SJCRH30 (cell line): ENCODE measurements around the gene EIF2B5. TPM values are rescaled to one million over a fixed set of nuclear protein-coding genes. Genes with fewer than 3 reads are reported as not detected.
A peak's percentile ranks its signal among the peaks of the same experiment; 100 is the strongest.
"Not testable (repeated sequence)": the region's sequence is repeated elsewhere in the genome, so short reads cannot be mapped to it uniquely, and the experiment has no call there.

Experiments used
- DNase-seq, 2 experiments: peaks; one replicate each; pipeline ENCODE4 v3.0.0-alpha.2; 2015 to 2020
- H3K27ac ChIP-seq: fragments of 250-450 bp; sonication (Bioruptor Pico); 2 replicates; pipeline ENCODE4 v1.5.1; 2020; ENCODE audit warnings: mild to moderate bottlenecking, moderate library complexity
- H3K27me3 ChIP-seq: fragments of 250-450 bp; sonication (Bioruptor Pico); 2 replicates; pipeline ENCODE4 v1.5.1; 2020; ENCODE audit warnings: mild to moderate bottlenecking, moderate library complexity
- H3K36me3 ChIP-seq: fragments of 250-450 bp; sonication (Bioruptor Pico); 2 replicates; pipeline ENCODE4 v1.5.1; 2020; ENCODE audit warnings: mild to moderate bottlenecking, moderate library complexity
- H3K4me1 ChIP-seq: fragments of 250-450 bp; sonication (Bioruptor Pico); 2 replicates; pipeline ENCODE4 v1.5.1; 2020; ENCODE audit warnings: mild to moderate bottlenecking, moderate library complexity
- H3K4me3 ChIP-seq: fragments of 250-450 bp; sonication (Bioruptor Pico); 2 replicates; pipeline ENCODE4 v1.5.1; 2020; ENCODE audit warnings: mild to moderate bottlenecking, moderate library complexity
- H3K9me3 ChIP-seq: fragments of 250-450 bp; sonication (Bioruptor Pico); replicated peaks from 2 replicates; pipeline ENCODE4 v1.5.1; 2020; ENCODE audit warnings: mild to moderate bottlenecking, moderate library complexity
- total RNA-seq: library from RNA; depleted of rRNA; stranded (reverse); fragments of >200 nt; shearing (Covaris generic); gene quantifications from 2 replicates; pipeline ENCODE4 v1.2.3, GENCODE V29; 2014

The EIF2B5 gene
- total RNA-seq, 1 experiment from 2014 or later = 43.0 TPM

DNA sequence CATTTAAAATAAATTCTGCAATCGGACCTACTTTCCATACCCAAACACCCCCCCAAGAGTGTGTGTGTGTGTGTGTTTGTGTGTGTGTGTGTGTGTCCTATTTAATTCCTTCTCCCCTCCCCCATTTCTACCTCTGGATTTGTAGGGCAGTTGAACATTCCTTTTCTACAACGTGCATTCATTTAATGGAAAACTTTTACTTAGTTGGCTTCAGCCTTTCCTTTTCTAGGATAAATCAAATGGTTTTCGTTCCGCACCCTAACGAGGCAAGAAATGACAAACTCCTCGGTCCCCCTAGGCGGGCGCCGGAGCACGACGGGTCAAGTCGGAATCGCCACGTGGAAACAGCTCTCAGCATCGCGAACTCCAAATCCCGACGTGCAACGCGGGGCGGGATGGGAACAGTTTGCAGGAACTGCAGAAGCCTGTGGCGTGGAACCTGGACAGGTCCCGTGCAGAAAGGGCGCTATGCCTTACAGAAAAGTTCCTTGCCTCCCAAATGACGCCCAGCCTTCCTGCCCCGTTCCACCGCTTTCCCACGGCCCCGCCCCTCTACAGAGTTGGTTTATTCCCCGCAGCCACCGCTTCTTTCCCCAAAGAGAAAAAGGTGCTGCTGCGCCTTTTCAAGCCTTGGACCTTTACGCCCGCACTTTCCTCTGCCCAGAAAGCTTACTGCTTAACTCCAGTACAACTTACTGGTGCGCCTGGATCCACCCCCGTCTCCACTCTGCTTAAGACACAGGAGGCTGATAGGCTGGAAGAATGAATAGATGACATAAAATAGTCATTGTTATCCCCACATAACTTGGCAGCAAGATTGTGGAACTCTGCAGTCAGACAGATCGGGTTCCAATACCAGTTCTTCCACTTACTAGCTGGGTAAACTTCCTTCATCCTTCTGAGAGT lies 1.1 kb upstream of the EIF2B5 start:
- DNase-seq = peak; percentile 89 to 91

GRCh38 chr3:184134746-184135148 lies 411 bp upstream of the EIF2B5 start:
- H3K27ac ChIP-seq = peak overlapping the region; percentile 73
- peaks cover 6% of the 10 kb centered on the region; the same call in 1 of the 2 replicates for H3K4me1 ChIP-seq
- peak overlapping the region; percentile 83 for H3K4me3 ChIP-seq
- H3K36me3 ChIP-seq = peaks cover 5% of the 10 kb centered on the region; the same call in 1 of the 2 replicates
- no peaks in the 10 kb centered on the region for H3K9me3 ChIP-seq
- no peaks in the 10 kb centered on the region for H3K27me3 ChIP-seq
- DNase-seq = no peak

More for the DNA sequence above, 1.1 kb upstream of the EIF2B5 start:
- Histone ChIP-seq H3K4me3 (peak overlapping the region; percentile 83), H3K4me1 (peaks cover 6% of the 10 kb centered on the region; the same call in 1 of the 2 replicates), H3K9me3 (no peaks in the 10 kb centered on the region), H3K36me3 (peaks cover 2% of the 10 kb centered on the region; the same call in 1 of the 2 replicates), H3K27me3 (no peaks in the 10 kb centered on the region), H3K27ac (peak overlapping the region; percentile 73)

GRCh38 chr3:184135911-184136260 lies 728 bp downstream of the EIF2B5 start:
- Histone ChIP-seq H3K36me3 (peaks cover 14% of the 10 kb centered on the region; the same call in 1 of the 2 replicates), H3K27ac (peak overlapping the region; percentile 73; the same call in 1 of the 2 replicates), H3K4me1 (peaks cover 6% of the 10 kb centered on the region; the same call in 1 of the 2 replicates), H3K4me3 (peak overlapping the region; percentile 83), H3K27me3 (no peaks in the 10 kb centered on the region), H3K9me3 (no peaks in the 10 kb centered on the region)
- DNase-seq = no peak

DNA sequence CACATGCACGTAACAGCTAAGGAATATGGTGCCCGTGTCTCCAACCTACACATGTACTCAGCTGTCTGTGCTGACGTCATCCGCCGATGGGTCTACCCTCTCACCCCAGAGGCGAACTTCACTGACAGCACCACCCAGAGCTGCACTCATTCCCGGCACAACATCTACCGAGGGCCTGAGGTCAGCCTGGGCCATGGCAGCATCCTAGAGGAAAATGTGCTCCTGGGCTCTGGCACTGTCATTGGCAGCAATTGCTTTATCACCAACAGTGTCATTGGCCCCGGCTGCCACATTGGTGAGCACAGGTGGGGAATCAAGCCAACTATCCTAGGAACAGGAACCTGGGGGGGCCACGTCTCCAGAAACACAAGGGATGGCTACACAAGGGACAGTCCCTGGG lies 5.3 kb downstream of the EIF2B5 start:
- Histone ChIP-seq H3K36me3 (peaks cover 38% of the 10 kb centered on the region), H3K4me1 (peaks cover 8% of the 10 kb centered on the region; the same call in 1 of the 2 replicates), H3K27me3 (no peaks in the 10 kb centered on the region), H3K27ac (no peak overlapping the region), H3K4me3 (no peak overlapping the region), H3K9me3 (no peaks in the 10 kb centered on the region)
- DNase-seq = no peak

- DNase-seq = no peak
- H3K36me3 ChIP-seq = peaks cover 42% of the 10 kb centered on the region
Observed at GRCh38 chr3:184142199-184142598, 7.0 kb downstream of the EIF2B5 start.

GRCh38 chr3:184143327-184143726 lies 8.2 kb downstream of the EIF2B5 start:
- H3K27me3 ChIP-seq = no peaks in the 10 kb centered on the region
- H3K4me1 ChIP-seq = peaks cover 8% of the 10 kb centered on the region; the same call in 1 of the 2 replicates
- H3K27ac ChIP-seq = no peak overlapping the region
- H3K4me3 ChIP-seq = no peak overlapping the region
- no peak for DNase-seq
- H3K9me3 ChIP-seq = no peaks in the 10 kb centered on the region
- peaks cover 42% of the 10 kb centered on the region for H3K36me3 ChIP-seq

More at GRCh38 chr3:184142199-184142598, 7.0 kb downstream of the EIF2B5 start:
- no peak overlapping the region for H3K27ac ChIP-seq
- H3K4me1 ChIP-seq = peaks cover 8% of the 10 kb centered on the region; the same call in 1 of the 2 replicates
- no peaks in the 10 kb centered on the region for H3K27me3 ChIP-seq
- no peaks in the 10 kb centered on the region for H3K9me3 ChIP-seq
- H3K4me3 ChIP-seq = no peak overlapping the region

- no peak for DNase-seq
- peaks cover 8% of the 10 kb centered on the region; the same call in 1 of the 2 replicates for H3K4me1 ChIP-seq
- no peak overlapping the region for H3K4me3 ChIP-seq
- H3K27ac ChIP-seq = no peak overlapping the region
- peaks cover 40% of the 10 kb centered on the region for H3K36me3 ChIP-seq
- H3K27me3 ChIP-seq = no peaks in the 10 kb centered on the region
- no peaks in the 10 kb centered on the region for H3K9me3 ChIP-seq
Observed at GRCh38 chr3:184144505-184144904, 9.3 kb downstream of the EIF2B5 start.

- Histone ChIP-seq H3K27me3 (no peaks in the 10 kb centered on the region), H3K36me3 (peaks cover 35% of the 10 kb centered on the region)
- peak; percentile 38 to 50 for DNase-seq
Observed at GRCh38 chr3:184145111-184145524, 10.0 kb downstream of the EIF2B5 start.

DNA sequence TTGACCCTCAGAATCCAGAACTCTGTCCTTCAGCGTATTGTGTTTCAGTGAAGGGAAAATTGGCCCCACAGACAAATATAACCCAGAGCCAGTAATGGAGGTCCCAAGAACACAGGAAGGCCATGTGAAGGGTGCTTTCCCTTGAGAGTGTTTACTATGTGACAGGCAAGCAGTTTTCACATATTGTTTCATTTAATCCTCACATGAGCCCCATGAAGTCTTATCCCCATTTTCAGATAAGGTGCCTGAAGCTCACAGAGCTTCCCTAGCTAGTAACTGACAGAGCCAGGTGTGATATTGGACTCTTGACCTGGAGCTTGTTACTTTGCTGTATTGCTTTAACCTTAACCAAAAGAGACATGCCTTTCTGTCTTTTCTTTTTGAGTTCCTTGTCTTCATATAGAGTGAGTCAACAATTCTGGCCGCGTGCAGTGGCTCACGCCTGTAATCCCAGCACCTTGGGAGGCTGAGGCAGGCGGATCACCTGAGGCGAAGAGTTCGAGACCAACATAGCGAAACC lies 10.7 kb downstream of the EIF2B5 start:
- DNase-seq = peak in 1 of 2 experiments; percentile 43
- Histone ChIP-seq H3K27me3 (no peaks in the 10 kb centered on the region), H3K4me3 (no peak overlapping the region), H3K27ac (peak overlapping the region; percentile 13; the same call in 1 of the 2 replicates), H3K36me3 (peaks cover 29% of the 10 kb centered on the region), H3K9me3 (no peaks in the 10 kb centered on the region), H3K4me1 (peaks cover 8% of the 10 kb centered on the region; the same call in 1 of the 2 replicates)

More at GRCh38 chr3:184145111-184145524, 10.0 kb downstream of the EIF2B5 start:
- Histone ChIP-seq H3K9me3 (no peaks in the 10 kb centered on the region), H3K4me3 (no peak overlapping the region), H3K27ac (no peak overlapping the region; the same call in 1 of the 2 replicates), H3K4me1 (peaks cover 8% of the 10 kb centered on the region; the same call in 1 of the 2 replicates)

- Histone ChIP-seq H3K27me3 (no peaks in the 10 kb centered on the region), H3K36me3 (peaks cover 18% of the 10 kb centered on the region), H3K4me3 (no peak overlapping the region), H3K27ac (no peak overlapping the region), H3K9me3 (no peaks in the 10 kb centered on the region), H3K4me1 (peaks cover 8% of the 10 kb centered on the region; the same call in 1 of the 2 replicates)
- DNase-seq = no peak
Observed at GRCh38 chr3:184148076-184148475, 12.9 kb downstream of the EIF2B5 start.

DNA sequence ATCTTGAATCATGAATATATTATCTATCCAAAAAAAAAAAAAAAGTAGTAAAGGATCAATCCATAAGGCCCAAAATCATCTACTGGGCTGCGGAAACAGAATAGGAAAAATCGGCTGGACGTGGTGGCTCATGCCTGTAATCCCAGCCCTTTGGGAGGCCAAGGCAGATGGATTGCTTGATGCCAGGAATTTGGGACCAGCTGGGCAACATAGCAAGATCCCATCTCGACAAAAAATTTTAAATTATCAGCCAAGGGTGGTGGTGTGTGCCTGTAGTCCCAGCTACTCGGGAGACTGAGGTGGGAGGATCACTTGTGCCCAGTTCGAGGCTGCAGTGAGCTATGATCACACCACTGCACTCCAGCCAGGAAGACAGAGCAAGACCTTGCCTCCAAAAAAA lies 14.0 kb downstream of the EIF2B5 start:
- H3K9me3 ChIP-seq = no peaks in the 10 kb centered on the region
- peaks cover 11% of the 10 kb centered on the region; the same call in 1 of the 2 replicates for H3K4me1 ChIP-seq
- H3K36me3 ChIP-seq = peaks cover 9% of the 10 kb centered on the region
- no peaks in the 10 kb centered on the region for H3K27me3 ChIP-seq
- H3K27ac ChIP-seq = no peak overlapping the region
- no peak for DNase-seq
- H3K4me3 ChIP-seq = no peak overlapping the region

- not testable (repeated sequence) for H3K9me3 ChIP-seq, H3K4me3 ChIP-seq, DNase-seq, H3K36me3 ChIP-seq, H3K27me3 ChIP-seq, H3K27ac ChIP-seq
- H3K4me1 ChIP-seq = peaks cover 11% of the 10 kb centered on the region; the same call in 1 of the 2 replicates
Observed at GRCh38 chr3:184149770-184150169, 14.6 kb downstream of the EIF2B5 start.

DNA sequence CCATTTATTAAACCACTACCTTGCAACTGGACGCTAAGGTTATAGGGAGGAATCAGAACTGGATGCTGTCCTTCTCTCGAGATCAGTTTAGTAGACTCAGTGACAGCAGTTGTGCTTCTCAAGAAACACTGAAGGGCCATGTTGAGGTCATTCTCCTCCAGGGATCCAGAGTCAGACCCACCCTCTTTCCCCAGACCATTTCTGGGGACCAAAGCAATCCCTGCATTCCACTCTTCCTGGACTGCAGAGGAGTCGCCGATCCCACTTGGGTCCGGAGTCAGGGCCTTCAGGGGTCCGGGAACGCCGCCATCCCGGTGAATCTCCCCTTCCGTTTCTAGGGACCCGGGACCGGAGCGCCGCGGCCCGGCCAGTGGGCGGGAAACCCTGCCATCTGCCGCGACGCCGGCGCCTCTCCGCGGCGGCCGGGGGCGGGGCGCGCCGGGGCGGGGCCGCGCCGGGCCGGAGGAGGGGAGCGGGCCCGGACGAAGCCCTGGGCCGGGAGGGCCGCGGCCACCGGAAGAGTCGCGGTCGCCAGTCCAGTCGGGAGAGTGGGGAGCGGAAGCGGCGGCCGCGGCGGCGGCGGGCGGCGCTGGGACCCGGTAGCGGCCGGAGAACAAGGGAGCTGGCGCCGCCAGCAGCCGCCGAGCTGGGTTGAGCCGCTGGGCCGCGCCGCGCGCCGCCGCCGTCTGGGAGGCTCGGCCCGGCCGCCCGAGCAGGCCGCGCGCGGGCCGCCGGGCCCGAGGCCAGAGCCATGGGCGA lies 19.9 kb downstream of the EIF2B5 start, which contains the start of gene DVL3:
DVL3 (plus strand) TSS at position 493 of the 759 bp plus-strand sequence; CDS start at position 752, 259 bp downstream.
- no peaks in the 10 kb centered on the region for H3K27me3 ChIP-seq
- peak within 1 kb of the TSS; percentile 98 for H3K4me3 ChIP-seq
- peak within 1 kb of the TSS; percentile 81 for H3K27ac ChIP-seq
- H3K9me3 ChIP-seq = no peaks in the 10 kb centered on the region
- no peaks in the 10 kb centered on the region for H3K36me3 ChIP-seq
- peaks cover 7% of the 10 kb centered on the region; the same call in 1 of the 2 replicates for H3K4me1 ChIP-seq
- peak; percentile 59 to 73 for DNase-seq
